Activated T-helper 2 cell treated with anti-CD3 and anti-CD28 coated beads, Interferon-gamma antibody, Interleukin-2, Interleukin-4, amounts not matched to agents 10 μg/mL and 5 μg/mL and 100 μg/mL, durations not matched to agents 14 hours and 24 hours and 36 hours (primary cell): ENCODE data around the gene RXRB. TPM values are rescaled to one million over a fixed set of nuclear protein-coding genes. Genes with fewer than 3 reads are reported as not detected.

ENCODE experiments used
- DNase-seq: peaks from one replicate; pipeline ENCODE4 v3.0.0; 2021; ENCODE audit warnings: low spot score
- H3K27ac Mint-ChIP-seq: one replicate; pipeline ENCODE4 v1.8.0; 2021; ENCODE audit warnings: mixed read lengths
- H3K27me3 Mint-ChIP-seq: one replicate; pipeline ENCODE4 v1.8.0; 2021; ENCODE audit warnings: low read depth, mixed read lengths
- H3K36me3 Mint-ChIP-seq: one replicate; pipeline ENCODE4 v1.8.0; 2021; ENCODE audit warnings: low read depth, mixed read lengths
- H3K4me1 Mint-ChIP-seq: one replicate; pipeline ENCODE4 v1.8.0; 2021; ENCODE audit warnings: low read depth, mixed read lengths
- H3K4me3 Mint-ChIP-seq: one replicate; pipeline ENCODE4 v1.8.0; 2021; ENCODE audit warnings: low read depth, mild to moderate bottlenecking, moderate library complexity, mixed read lengths
- H3K9me3 Mint-ChIP-seq: one replicate; pipeline ENCODE4 v1.8.0; 2021; ENCODE audit warnings: mixed read lengths
- intact Hi-C: fragments of 100-400 bp; cut with micrococcal nuclease; formaldehyde crosslinking; loops from one replicate; pipeline ENCODE4 v1.15.1; 2023
- total RNA-seq: library from RNA; stranded (reverse); gene quantifications from 2 replicates; pipeline ENCODE4 v1.2.3, GENCODE V29; 2022

RXRB gene
- total RNA-seq, 1 donor from 2014 or later, result 47.8 TPM

DNA sequence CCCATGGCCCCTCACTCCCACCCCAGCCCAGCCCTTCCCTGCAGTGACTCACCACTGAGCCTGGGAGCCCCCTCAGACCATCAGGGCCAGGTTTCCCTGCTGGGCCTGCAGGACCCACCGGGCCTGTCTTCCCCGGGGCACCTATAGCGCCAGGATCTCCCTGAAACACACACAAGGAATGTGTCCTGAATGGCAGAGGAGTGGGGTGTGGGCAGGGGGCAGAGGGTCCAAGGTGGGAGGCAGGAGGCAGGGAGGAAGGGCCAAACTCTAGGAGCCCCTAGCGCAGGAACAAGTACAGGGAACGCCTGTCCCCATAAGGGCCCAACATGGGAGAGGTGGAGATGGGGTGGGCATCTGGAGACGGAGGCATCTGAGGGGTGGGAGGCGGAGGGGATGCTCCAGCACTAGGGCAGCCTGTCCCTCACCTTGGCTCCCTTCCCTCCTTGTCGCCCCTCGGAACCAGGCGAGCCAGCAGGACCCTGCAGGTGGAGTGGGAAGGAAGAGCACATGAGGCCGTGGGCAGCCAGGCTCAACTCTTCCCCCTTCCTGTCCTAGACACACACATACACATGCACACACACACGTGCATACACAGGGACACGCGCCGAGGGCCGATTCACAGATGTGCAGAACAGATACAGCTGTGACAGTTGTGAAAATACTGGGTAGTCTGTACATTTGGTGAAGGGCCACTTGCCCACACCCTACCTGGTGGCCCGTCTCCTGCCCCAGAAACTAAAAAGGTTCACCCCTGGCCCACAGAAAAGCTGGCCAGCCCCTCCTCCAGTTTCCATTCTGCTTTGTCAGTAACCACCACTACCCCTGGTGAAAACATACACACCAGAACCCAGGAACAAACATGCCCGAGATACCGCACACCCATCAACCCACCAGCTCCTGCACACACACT lies 32.8 kb downstream of the RXRB start:
- intact Hi-C loops, result no loop called here
- DNase-seq, result no peak
- H3K4me1 Mint-ChIP-seq, result no peaks in the 10 kb centered on the region
- no peaks in the 10 kb centered on the region for H3K36me3 Mint-ChIP-seq
- no peaks in the 10 kb centered on the region for H3K27me3 Mint-ChIP-seq
- no peaks in the 10 kb centered on the region for H3K9me3 Mint-ChIP-seq
- H3K27ac Mint-ChIP-seq, result no peak overlapping the region
- H3K4me3 Mint-ChIP-seq, result no peak overlapping the region

DNA sequence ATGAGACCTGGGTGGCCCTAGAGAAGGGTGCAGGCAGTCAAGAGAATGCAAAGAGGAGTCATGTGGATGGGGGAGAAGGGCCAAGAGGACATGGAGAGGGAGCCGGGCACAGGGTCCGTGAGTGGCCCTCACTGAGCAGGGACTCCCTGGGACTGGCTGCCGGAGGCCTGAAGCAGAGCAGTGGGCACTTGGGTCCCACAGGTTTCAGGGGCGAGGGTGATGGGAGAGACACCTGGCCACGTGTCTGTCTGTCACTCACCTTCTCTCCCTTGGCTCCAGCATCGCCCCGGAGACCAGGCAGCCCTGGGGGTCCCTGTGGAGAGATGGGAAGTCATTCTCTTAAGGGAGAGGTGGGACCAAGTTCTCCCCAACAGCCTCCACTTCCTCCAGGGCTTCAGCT lies 33.7 kb downstream of the RXRB start:
- intact Hi-C loops, result no loop called here
- Mint-ChIP-seq H3K4me1 (peaks cover 3% of the 10 kb centered on the region), H3K4me3 (no peak overlapping the region), H3K36me3 (no peaks in the 10 kb centered on the region), H3K27ac (no peak overlapping the region), H3K9me3 (no peaks in the 10 kb centered on the region), H3K27me3 (no peaks in the 10 kb centered on the region)
- DNase-seq, result no peak

DNA sequence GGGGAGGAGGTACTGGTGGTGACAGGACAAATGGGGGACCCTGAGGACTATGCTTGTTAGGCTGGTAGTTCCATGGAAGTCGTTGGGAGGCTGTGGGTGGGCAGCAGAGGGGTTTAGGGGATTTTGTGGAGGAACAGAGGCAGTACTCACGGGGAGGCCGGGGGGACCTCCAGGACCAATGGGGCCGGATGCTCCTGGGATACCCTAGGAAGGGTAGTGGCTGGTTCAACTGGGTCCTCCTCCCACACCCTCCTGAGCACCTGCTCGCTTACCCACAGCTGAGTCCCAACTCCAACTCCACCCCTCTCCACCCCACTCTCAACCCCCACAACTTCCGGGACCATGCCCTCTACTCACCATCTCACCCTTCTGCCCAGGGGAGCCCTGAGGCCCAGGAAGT lies 34.1 kb downstream of the RXRB start:
- H3K27ac Mint-ChIP-seq, result no peak overlapping the region
- intact Hi-C loops, result no loop called here
- no peak overlapping the region for H3K4me3 Mint-ChIP-seq
- peaks cover 8% of the 10 kb centered on the region for H3K4me1 Mint-ChIP-seq
- no peak for DNase-seq
- H3K27me3 Mint-ChIP-seq, result no peaks in the 10 kb centered on the region
- no peaks in the 10 kb centered on the region for H3K36me3 Mint-ChIP-seq
- no peaks in the 10 kb centered on the region for H3K9me3 Mint-ChIP-seq

DNA sequence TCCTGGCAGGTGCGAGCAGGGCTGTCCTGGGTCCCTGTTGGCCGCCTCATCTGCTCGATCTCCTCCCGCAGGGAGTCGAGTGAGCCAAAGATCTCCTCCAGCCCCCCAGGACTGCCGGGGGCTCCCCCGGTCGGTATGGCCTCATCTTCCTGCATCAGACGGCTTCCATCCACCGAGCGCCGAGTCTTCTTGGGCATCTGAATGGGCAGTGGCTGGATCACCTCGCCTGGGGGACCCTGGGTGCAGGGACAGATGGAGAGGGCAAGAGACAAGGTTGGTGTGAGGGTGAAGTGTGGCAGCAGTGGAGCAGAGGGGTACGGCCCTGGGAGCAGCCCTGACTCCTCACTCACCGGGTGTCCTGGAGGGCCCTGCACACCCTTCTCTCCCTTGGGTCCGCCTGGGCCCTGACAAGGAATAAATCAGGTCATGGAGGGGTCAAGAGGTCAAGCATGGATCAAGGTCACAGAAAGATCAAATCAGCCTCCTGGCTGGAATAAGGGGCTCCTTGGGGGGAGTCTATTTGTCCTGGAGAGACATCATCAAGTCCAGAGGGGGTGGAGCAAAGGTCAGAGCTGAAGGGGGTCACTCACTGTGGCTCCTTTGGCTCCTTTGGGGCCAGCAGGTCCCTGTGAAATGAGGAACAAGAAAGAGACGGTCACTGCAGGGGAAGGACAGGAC lies 34.7 kb downstream of the RXRB start:
- Mint-ChIP-seq H3K27me3 (no peaks in the 10 kb centered on the region), H3K4me1 (peaks cover 14% of the 10 kb centered on the region)
- intact Hi-C loops, result no loop called here

DNA sequence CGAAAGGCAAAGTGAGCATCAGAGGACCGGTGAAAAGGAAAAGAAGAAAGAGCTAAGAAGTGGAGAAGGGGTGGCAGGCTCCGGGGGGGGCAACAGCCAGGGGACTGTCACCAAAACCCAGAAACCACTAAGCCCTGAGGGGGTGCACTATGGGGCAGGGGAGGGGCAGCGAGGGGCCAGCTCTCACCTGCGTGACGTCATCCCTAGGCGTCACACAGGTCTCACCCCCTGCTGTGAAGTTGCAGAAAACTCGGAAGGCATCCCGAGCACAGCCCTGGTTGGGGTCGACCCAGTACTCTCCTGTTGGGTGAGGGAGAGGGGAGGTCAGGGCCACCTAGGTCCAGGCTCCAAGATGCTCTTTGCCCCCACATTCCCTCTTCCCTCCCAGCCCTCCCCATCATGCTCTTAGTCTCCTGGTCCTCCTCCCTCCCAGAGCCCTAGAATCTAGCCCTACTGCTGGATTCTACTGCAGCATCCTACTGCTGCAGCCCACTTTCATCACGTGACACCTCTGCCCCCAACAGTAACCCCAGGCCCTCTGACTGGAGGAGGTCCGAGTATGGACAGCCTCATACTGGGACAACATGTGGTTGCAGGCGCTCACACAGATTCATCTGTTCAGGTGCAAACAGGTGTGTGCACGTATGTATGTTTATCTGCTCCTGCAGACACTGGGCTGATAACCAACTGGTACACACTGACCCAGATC lies 35.6 kb downstream of the RXRB start:
- Mint-ChIP-seq H3K9me3 (no peaks in the 10 kb centered on the region), H3K27me3 (no peaks in the 10 kb centered on the region), H3K4me1 (peaks cover 14% of the 10 kb centered on the region), H3K27ac (no peak overlapping the region), H3K4me3 (no peak overlapping the region), H3K36me3 (no peaks in the 10 kb centered on the region)
- intact Hi-C loops, result loop anchor here (5.0 kb wide), 1 partner anchor 38 kb away; no protein-coding TSS in a partner anchor
- DNase-seq, result no peak

More for the DNA sequence above, 34.7 kb downstream of the RXRB start:
- Mint-ChIP-seq H3K36me3 (no peaks in the 10 kb centered on the region), H3K9me3 (no peaks in the 10 kb centered on the region), H3K4me3 (no peak overlapping the region), H3K27ac (no peak overlapping the region)
- no peak for DNase-seq

DNA sequence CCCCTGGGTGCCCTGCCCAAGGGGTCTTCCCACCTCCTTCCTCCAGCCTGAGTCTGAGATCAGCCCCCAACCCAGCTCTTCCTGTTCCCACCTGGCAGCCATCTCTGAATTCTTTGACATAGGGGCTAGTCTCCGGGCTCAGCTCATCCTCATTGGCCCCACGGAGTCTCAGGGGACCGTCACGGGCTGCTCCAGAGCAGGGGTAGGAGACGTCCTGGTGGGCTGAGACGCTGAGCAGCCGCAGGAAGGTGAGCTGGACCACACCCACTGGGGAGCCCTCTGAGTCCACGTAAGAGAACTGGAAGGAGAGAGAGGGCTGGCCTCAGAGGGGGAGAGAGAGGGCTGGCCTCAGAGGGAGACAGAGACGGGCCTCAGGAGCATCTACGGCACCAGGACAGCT lies 36.3 kb downstream of the RXRB start:
- Mint-ChIP-seq H3K27me3 (no peaks in the 10 kb centered on the region), H3K27ac (no peak overlapping the region), H3K9me3 (no peaks in the 10 kb centered on the region), H3K4me3 (no peak overlapping the region), H3K4me1 (peaks cover 14% of the 10 kb centered on the region), H3K36me3 (no peaks in the 10 kb centered on the region)
- intact Hi-C loops, result loop anchor here (5.0 kb wide), 1 partner anchor 37 kb away; no protein-coding TSS in a partner anchor
- no peak for DNase-seq

DNA sequence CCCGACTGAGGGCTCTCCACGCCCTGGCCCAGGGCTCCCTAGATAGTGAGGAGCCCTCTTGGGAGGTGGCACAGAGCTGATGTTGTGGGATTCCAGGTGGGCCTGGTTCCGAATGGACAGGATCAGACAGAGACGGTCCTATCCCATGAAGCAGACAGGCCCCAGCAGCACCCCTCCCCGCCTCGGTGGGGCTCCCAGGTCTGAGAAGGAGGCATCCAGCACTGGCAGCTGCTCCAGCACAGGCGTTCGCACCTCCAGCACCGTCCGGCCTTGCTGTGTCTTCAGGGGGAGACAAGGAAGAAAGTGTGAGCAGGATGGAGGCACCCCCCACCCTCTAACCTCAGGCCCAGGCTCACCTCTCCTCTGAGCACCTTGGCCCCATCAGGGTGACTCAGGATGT lies 36.9 kb downstream of the RXRB start:
- Mint-ChIP-seq H3K27ac (no peak overlapping the region), H3K4me3 (no peak overlapping the region), H3K9me3 (no peaks in the 10 kb centered on the region)

DNA sequence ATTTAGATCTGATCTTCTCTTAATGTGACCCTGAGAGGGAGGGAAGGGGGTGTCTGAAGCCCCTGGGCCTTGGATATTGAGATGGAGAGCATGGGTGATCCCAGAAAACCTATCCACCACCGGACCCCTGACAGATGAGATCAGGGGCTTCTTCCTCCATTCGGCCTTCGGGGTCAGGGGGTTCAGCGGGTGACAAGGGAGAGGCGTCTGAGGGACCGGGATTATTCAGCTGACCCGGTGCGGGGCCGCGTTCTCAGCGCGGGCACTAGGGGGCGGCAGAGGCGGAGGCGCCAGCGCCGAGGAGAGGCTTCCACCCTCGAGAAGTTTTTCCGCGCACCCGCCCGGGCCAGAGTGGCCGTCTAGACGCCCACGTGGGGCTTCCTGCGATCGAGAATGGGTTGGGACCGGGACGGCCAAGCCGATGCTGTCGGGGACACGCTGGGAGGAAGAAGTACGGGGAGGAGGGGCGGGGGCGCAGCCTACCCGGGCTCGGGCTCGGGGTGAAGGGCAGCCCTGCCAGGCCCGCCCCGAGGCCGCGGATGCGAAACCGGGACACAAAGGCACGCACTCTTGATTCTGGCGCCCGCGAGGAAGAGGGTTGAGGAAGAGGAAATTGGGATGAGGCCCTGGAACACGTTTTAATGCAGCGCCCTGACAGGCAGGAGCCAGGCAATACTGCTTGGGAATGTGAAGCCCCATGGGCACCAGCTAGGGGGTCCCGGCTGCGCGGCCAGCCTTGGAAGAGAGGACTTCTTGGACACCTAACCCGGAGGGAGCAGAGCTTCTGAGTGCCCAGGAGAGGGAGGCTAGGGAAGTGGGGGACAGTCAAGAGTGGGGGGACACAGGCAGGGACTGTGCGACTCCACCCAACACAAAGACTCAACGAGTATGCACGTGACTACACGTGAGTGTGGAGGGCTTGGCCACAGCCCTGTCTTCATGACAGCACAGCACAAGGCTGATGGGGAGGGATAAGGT lies 38.8 kb downstream of the RXRB start:
- H3K36me3 Mint-ChIP-seq, result no peaks in the 10 kb centered on the region

More for the DNA sequence above, 36.9 kb downstream of the RXRB start:
- no peak for DNase-seq
- intact Hi-C loops, result loop anchor here (5.0 kb wide), 1 partner anchor 36 kb away; no protein-coding TSS in a partner anchor
- H3K27me3 Mint-ChIP-seq, result no peaks in the 10 kb centered on the region
- H3K4me1 Mint-ChIP-seq, result peaks cover 14% of the 10 kb centered on the region
- no peaks in the 10 kb centered on the region for H3K36me3 Mint-ChIP-seq

DNA sequence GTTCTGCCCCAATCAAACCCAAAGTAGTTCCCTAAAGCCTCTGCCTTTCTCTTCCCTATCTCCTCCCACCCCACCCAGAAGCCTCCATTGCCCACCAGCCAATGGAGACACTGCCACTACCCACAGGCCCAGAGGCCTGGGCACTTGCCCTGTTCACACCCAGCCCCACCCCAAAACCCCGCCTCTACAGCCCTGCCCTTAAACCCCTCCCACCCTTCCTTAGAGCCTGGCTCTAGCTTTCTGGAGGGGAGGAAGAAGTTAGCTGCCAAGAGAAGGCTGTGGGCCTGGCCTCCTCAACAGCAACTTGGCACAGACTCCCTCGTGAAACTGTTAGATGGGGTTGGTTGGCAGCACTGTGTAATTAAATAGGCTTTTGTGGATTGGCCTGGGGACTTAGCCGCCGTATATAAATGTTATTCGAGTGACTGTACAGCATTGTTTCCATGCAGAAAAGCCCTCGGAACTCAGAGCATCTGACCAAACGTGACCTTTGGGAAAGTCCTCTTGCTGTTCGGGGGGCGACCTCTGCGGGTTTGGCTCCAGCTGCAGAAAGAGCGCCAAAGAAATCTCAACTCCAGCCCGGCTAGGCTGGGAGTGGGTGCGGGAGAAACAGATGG lies 39.6 kb downstream of the RXRB start:
- DNase-seq, result no peak
- Mint-ChIP-seq H3K36me3 (no peaks in the 10 kb centered on the region), H3K27me3 (peaks cover 3% of the 10 kb centered on the region), H3K4me3 (no peak overlapping the region), H3K4me1 (peaks cover 14% of the 10 kb centered on the region), H3K27ac (no peak overlapping the region), H3K9me3 (no peaks in the 10 kb centered on the region)
- intact Hi-C loops, result loop anchor here (1.0 to 5.0 kb wide), 3 partner anchors 34 to 87 kb away; no protein-coding TSS in a partner anchor

More for the DNA sequence above, 38.8 kb downstream of the RXRB start:
- H3K4me1 Mint-ChIP-seq, result peaks cover 14% of the 10 kb centered on the region
- peaks cover under 1% of the 10 kb centered on the region for H3K27me3 Mint-ChIP-seq
- peak; percentile 77 for DNase-seq
- peak overlapping the region; percentile 80 for H3K27ac Mint-ChIP-seq
- H3K9me3 Mint-ChIP-seq, result no peaks in the 10 kb centered on the region
- intact Hi-C loops, result loop anchor here (1.0 to 5.0 kb wide), 3 partner anchors 34 to 87 kb away; no protein-coding TSS in a partner anchor
- peak overlapping the region; percentile 83 for H3K4me3 Mint-ChIP-seq

DNA sequence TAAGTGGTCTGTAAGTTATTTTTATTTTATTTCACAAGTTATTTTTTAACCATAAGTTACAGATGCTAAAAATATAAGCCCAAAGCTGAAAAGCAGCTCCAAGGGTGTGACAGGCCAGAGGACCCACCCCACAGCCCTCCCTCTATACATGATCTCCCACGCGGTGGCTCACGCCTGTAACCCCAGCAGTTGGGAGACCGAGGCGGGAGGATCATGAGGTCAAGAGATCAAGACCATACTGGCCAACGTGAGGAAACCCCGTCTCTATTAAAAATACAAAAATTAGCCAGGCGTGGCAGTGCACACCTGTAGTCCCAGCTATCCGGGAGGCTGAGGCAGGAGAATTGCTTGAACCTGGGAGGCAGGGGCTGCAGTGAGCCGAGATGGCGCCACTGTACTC lies 40.4 kb downstream of the RXRB start:
- no peak for DNase-seq
- Mint-ChIP-seq H3K4me3 (no peak overlapping the region), H3K9me3 (no peaks in the 10 kb centered on the region), H3K27ac (no peak overlapping the region), H3K4me1 (peaks cover 14% of the 10 kb centered on the region), H3K36me3 (no peaks in the 10 kb centered on the region), H3K27me3 (peaks cover 3% of the 10 kb centered on the region)
- intact Hi-C loops, result loop anchor here (5.0 kb wide), 1 partner anchor 33 kb away; no protein-coding TSS in a partner anchor

DNA sequence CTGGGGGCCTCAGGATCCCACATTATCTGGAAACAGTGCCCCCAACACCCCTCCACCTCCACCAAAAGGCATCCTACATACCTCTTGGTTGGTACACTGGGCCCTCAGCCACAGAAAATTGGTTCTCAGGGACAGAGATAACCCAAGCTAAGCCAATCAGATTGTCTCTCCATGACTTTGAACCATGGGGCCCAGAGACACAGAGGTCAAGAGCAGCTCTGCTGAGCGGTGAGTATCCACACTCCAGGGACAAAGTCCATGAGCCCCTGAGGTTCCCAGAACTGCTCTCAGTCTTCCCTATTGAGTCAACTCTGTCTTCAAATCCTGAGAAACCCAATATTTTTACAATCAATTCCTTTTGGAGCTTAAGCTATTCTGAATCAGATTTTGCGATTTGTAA lies 43.5 kb downstream of the RXRB start:
- intact Hi-C loops, result no loop called here
- no peak for DNase-seq
- H3K27me3 Mint-ChIP-seq, result peaks cover 14% of the 10 kb centered on the region
- no peaks in the 10 kb centered on the region for H3K36me3 Mint-ChIP-seq
- no peak overlapping the region for H3K4me3 Mint-ChIP-seq
- no peak overlapping the region for H3K27ac Mint-ChIP-seq
- H3K9me3 Mint-ChIP-seq, result peaks cover 7% of the 10 kb centered on the region
- H3K4me1 Mint-ChIP-seq, result peaks cover 12% of the 10 kb centered on the region
